Fibroblast of lung (primary cell): Measurements from ENCODE around the gene TIAM2. TPM values are rescaled to one million over a fixed set of nuclear protein-coding genes. Genes with fewer than 3 reads are reported as not detected.

ENCODE experiments used
- DNase-seq, 2 donors: peaks; one replicate each; pipeline versions ENCODE4 v3.0.0 to v3.0.0-alpha.2; 2010; ENCODE audit warnings: low read depth in 2 of 2
- H2AFZ ChIP-seq: 2 replicates; pipeline ENCODE4 v1.5.1; 2012; ENCODE audit warnings: low read length, control low read depth, inconsistent platforms
- H3K27ac ChIP-seq: 2 replicates; pipeline ENCODE4 v1.5.1; 2011; ENCODE audit warnings: low read length, control low read depth; ENCODE audit not compliant: insufficient read depth
- H3K27me3 ChIP-seq: 2 replicates; pipeline ENCODE4 v1.5.1; 2011; ENCODE audit warnings: mild to moderate bottlenecking, low read length; ENCODE audit not compliant: control insufficient read depth, insufficient read depth
- H3K36me3 ChIP-seq: 2 replicates; pipeline ENCODE4 v1.5.1; 2011; ENCODE audit warnings: low read length; ENCODE audit not compliant: control insufficient read depth, insufficient read depth
- H3K4me1 ChIP-seq: 2 replicates; pipeline ENCODE4 v1.5.1; 2011; ENCODE audit warnings: low read length; ENCODE audit not compliant: control insufficient read depth, insufficient read depth; ENCODE audit errors: extremely low read depth
- H3K4me2 ChIP-seq: 2 replicates; pipeline ENCODE4 v1.5.1; 2011; ENCODE audit warnings: low read length, control low read depth; ENCODE audit not compliant: insufficient read depth; ENCODE audit errors: extremely low read depth
- H3K4me3 ChIP-seq, 4 experiments: fragments of 200-600 bp in 1 of 4; sonication (generic) in 1 of 4; replicated peaks in 1 of 4; 2 replicates each; pipeline ENCODE4 v1.5.1; 2011 to 2016; ENCODE audit warnings: low read length in 4 of 4, low read depth in 3 of 4, mild to moderate bottlenecking in 3 of 4, control low read depth in 2 of 4, inconsistent platforms in 1 of 4, mixed read lengths in 1 of 4; ENCODE audit not compliant: insufficient read depth in 1 of 4; ENCODE audit errors: control extremely low read depth in 1 of 4
- H3K79me2 ChIP-seq: 2 replicates; pipeline ENCODE4 v1.5.1; 2012; ENCODE audit warnings: mild to moderate bottlenecking, low read length, inconsistent platforms; ENCODE audit not compliant: control insufficient read depth, insufficient read depth
- H3K9ac ChIP-seq: 2 replicates; pipeline ENCODE4 v1.5.1; 2011; ENCODE audit warnings: mild to moderate bottlenecking, low read length, control low read depth; ENCODE audit not compliant: insufficient read depth
- H3K9me3 ChIP-seq: 2 replicates; pipeline ENCODE4 v1.5.1; 2012; ENCODE audit warnings: low read depth, low read length; ENCODE audit not compliant: control insufficient read depth, insufficient read depth
- H4K20me1 ChIP-seq: 2 replicates; pipeline ENCODE4 v1.5.1; 2011; ENCODE audit warnings: low read length; ENCODE audit not compliant: control insufficient read depth, insufficient read depth; ENCODE audit errors: extremely low read depth
- EZH2 ChIP-seq: IDR thresholded peaks from 2 replicates; pipeline ENCODE4 v1.5.1; 2012; ENCODE audit warnings: low read length, control low read depth, mild to moderate bottlenecking; ENCODE audit errors: missing control alignments
- polyA plus RNA-seq, 2 donors: library from polyadenylated mRNA; depleted of rRNA in 1 of 2; stranded (reverse) in 1 of 2; unstranded in 1 of 2; fragments of >200 nt; gene quantifications; 2 replicates each; pipeline ENCODE4 v1.2.1, GENCODE V29; 2011 to 2012; ENCODE audit warnings: missing spikeins in 1 of 2
- total RNA-seq: library from RNA; depleted of rRNA; stranded (reverse); fragments of >200 nt; gene quantifications from 2 replicates; pipeline ENCODE4 v1.2.1, GENCODE V29; 2014
- TF ChIP-seq, protein P1 (sequence below), 2 donors: IDR thresholded peaks in 1 of 2; conservative IDR thresholded peaks in 1 of 2; 1 replicate in 1 of 2; 2 replicates in 1 of 2; pipeline ENCODE4 v1.5.1; 2011 to 2012; ENCODE audit warnings: low read length in 2 of 2, control low read depth in 1 of 2, inconsistent platforms in 1 of 2, low read depth in 1 of 2, mild to moderate bottlenecking in 1 of 2

The TIAM2 gene
- total and polyA plus RNA-seq, 2 donors (not counting 1 experiment from before 2014, with no cell fraction given), result 6.2 to 11.2 TPM

DNA sequence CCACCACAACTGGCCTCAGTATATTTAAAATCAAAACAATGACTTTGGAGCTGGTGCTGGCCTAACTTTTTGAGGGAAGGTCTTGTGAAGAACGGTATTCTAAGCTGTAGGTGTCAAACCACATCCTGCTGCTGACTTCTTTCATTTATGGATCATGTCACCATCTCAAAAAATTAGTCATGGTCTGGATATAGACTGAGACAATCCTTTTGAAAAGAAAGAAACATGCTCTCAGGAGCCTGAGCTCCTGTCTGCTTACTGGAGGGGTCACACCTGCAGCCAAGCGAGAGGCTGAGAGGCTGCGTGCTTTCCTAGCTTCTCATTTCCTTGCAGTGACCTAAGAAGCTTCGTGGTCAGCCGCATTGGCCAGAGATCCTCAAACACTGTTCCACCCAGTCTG lies 55.2 kb downstream of the TIAM2 start:
- Histone ChIP-seq H4K20me1 (no peaks in the 10 kb centered on the region), H3K27me3 (no peaks in the 10 kb centered on the region), H3K4me1 (no peaks in the 10 kb centered on the region), H3K79me2 (no peaks in the 10 kb centered on the region), H3K36me3 (no peaks in the 10 kb centered on the region), H3K9ac (no peak overlapping the region), H3K27ac (no peak overlapping the region), H3K9me3 (no peaks in the 10 kb centered on the region), H2AFZ (no peak overlapping the region), H3K4me3 (no peak overlapping the region), H3K4me2 (no peak overlapping the region)
- DNase-seq, result peak; percentile 7 to 97
- TF ChIP-seq EZH2, result no peak
- TF ChIP-seq, protein P1, sequence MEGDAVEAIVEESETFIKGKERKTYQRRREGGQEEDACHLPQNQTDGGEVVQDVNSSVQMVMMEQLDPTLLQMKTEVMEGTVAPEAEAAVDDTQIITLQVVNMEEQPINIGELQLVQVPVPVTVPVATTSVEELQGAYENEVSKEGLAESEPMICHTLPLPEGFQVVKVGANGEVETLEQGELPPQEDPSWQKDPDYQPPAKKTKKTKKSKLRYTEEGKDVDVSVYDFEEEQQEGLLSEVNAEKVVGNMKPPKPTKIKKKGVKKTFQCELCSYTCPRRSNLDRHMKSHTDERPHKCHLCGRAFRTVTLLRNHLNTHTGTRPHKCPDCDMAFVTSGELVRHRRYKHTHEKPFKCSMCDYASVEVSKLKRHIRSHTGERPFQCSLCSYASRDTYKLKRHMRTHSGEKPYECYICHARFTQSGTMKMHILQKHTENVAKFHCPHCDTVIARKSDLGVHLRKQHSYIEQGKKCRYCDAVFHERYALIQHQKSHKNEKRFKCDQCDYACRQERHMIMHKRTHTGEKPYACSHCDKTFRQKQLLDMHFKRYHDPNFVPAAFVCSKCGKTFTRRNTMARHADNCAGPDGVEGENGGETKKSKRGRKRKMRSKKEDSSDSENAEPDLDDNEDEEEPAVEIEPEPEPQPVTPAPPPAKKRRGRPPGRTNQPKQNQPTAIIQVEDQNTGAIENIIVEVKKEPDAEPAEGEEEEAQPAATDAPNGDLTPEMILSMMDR (conservative IDR thresholded peaks at IDR 0.05 in 1 of 2, IDR thresholded peaks at IDR 0.05 in 1 of 2; ENCODE audit: low read depth in 1 of 2, low read length in 2 of 2), result no peak

DNA sequence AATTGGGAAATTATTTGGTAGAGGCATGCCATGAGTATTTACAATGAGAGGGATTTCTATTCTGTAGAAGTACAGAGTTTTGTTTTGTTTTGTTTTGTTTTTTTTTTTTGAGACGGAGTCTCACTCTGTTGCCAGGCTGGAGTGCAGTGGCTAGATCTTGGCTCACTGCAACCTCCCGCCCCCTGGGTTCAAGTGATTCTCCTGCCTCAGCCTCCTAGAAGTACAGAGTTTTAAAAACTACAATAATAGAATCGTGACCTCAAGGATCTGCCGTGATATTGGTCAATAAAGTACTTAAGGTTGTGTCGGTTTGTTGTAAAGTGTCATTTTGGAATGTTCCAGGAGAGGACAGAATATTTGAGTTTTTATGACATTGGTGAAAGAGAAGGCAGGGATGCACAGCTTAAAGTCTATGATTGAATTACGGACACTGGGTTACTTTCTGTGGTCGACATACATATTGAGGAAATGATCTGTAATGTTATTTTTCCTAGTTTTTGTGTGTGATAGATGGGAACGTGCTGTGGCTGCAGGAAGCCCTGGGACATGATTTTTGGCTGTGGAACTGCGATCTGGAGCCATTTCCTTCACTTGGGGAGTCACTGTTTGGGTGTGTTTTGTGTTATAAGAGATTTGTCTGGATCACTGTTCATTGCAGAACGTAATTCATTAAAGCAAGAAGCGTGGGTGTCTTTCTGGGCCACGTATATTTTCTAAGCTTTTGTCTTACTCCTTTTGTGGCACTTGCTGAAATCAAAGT lies 59.6 kb downstream of the TIAM2 start:
- Histone ChIP-seq H2AFZ (peak overlapping the region; percentile 57), H3K27ac (no peak overlapping the region), H4K20me1 (no peaks in the 10 kb centered on the region), H3K9me3 (no peaks in the 10 kb centered on the region), H3K4me1 (no peaks in the 10 kb centered on the region), H3K36me3 (no peaks in the 10 kb centered on the region), H3K4me3 (no peak overlapping the region), H3K79me2 (no peaks in the 10 kb centered on the region), H3K4me2 (peak overlapping the region; percentile 13), H3K9ac (no peak overlapping the region), H3K27me3 (no peaks in the 10 kb centered on the region)
- DNase-seq, result no peak
- TF ChIP-seq, protein P1 (conservative IDR thresholded peaks at IDR 0.05 in 1 of 2, IDR thresholded peaks at IDR 0.05 in 1 of 2; ENCODE audit: low read depth in 1 of 2, low read length in 2 of 2), result no peak
- TF ChIP-seq EZH2, result no peak

DNA sequence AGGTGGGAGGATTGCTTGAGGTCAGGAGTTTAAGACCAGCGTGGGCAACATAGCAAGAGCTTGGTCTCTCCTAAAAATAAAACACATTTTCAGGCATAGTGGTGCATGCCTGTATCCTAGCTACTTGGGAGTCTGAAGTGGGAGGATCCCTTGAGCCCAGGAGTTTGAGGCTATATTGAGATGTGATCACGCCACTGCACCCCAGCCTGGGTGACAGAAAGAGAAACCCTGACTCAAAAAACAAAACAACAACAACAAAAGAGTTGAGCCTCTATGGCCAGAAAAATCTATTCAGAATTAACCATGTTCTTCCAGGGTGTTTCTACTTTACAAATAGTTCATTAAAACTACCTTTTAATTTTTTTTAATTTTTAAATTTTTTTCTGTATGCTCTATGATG lies 60.6 kb downstream of the TIAM2 start:
- Histone ChIP-seq H3K9me3 (no peaks in the 10 kb centered on the region), H3K4me2 (no peak overlapping the region), H3K9ac (no peak overlapping the region), H3K4me3 (no peak overlapping the region), H3K4me1 (no peaks in the 10 kb centered on the region), H3K27me3 (no peaks in the 10 kb centered on the region), H4K20me1 (no peaks in the 10 kb centered on the region), H3K27ac (no peak overlapping the region), H3K79me2 (no peaks in the 10 kb centered on the region), H3K36me3 (no peaks in the 10 kb centered on the region), H2AFZ (no peak overlapping the region)
- TF ChIP-seq, protein P1 (conservative IDR thresholded peaks at IDR 0.05 in 1 of 2, IDR thresholded peaks at IDR 0.05 in 1 of 2; ENCODE audit: low read depth in 1 of 2, low read length in 2 of 2), result no peak
- TF ChIP-seq EZH2, result no peak
- no peak for DNase-seq
